HG03045 (cell line): ENCODE results near the gene MEX3D.
A peak's percentile ranks its signal among the peaks of the same experiment; 100 is the strongest.

Experiments used
- ATAC-seq: cut with Tn5 transposase; IDR thresholded peaks from one replicate; pipeline ENCODE4 v1.9.1; 2021; ENCODE audit warnings: mild to moderate bottlenecking, moderate library complexity; ENCODE audit not compliant: unreplicated experiment

Gene MEX3D

DNA sequence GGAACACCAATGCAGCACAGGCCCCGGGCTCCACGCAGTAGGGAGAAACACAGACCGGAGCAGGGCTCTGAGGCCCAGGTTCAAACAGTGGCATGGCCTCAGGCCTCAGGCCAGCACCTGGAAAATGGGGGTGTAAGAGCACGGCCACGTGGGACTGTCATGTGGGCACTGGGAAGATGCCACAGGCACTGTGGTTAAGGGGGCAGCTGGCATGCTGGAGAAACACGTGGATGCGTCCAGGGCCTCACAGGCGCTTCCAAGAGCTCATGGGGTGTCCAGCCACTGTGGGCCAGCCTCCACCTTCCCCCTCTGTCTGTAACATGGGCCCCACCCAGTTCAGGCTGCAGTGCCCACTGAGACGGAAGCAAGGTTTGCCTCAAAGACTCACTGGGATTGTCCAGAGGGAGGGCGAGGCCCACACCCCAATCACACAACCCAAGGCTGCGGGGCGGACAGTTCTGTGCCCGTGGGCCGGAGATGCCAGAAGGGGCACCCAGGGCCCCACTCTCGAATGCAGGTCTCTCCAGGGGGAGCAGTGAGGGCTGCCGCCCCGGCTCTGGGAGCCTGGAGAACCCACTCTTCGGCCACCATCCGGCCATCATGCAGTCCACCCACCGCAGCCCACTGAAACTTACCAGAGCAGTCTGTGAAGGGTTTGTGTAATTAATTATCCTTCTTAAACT lies 30.8 kb upstream of the MEX3D start:
- ATAC-seq: no peak

DNA sequence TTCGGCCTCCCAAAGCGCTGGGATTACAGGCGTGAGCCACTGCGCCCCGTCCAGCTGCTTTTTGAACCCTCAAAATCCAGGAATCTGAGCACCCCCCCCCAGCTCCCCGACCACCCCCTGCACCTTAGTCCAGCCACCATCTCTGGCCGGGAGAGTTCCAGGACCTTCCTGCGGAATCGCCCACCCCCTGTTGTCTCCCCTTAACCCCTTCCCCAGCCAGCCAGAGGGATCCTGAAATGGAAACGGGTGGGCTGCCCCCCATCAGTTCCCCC lies 25.3 kb upstream of the MEX3D start:
- ATAC-seq: no peak

DNA sequence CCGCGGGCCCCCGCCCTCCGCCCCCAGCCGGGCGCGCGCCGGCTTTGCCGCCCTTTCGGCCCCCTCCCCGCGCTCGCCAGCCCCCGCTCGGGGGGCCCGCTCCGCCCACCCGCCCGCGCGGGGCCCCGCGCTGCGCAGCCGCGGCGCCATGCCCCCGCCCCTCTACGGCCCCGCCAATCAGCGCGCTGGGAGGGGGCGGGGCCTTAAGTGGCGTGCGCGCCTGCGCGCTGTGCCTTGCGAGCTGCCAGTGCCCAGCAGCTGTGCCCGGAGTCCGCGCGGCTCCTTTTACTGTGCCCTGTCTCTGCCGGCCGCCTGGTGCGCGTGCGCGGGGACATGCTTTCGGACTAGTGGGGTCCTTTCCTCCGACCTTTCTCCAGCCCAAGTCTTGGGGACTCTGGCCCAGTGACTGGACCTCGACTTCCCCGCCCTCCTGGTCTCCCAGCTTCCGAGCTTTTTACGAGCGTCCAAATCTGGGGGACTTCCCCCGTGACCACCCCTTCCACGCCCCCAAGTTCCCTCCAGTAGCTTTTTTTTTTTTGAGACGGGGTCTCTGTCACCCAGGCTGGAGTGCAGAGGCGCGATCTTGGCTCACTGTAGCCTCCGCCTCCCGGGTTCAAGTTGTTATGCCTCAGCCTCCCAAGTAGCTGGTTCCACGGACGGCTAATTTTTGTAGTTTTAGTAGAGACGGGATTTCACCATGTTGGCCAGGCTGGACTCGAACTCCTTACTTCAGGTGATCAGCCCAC lies 24.8 kb upstream of the MEX3D start, which contains the start of gene MBD3:
Gene MBD3 (minus strand): TSS at position 111 of the 746 bp plus-strand sequence. CDS start 234 bp downstream, outside the sequence.
- peak; percentile 71 for ATAC-seq

DNA sequence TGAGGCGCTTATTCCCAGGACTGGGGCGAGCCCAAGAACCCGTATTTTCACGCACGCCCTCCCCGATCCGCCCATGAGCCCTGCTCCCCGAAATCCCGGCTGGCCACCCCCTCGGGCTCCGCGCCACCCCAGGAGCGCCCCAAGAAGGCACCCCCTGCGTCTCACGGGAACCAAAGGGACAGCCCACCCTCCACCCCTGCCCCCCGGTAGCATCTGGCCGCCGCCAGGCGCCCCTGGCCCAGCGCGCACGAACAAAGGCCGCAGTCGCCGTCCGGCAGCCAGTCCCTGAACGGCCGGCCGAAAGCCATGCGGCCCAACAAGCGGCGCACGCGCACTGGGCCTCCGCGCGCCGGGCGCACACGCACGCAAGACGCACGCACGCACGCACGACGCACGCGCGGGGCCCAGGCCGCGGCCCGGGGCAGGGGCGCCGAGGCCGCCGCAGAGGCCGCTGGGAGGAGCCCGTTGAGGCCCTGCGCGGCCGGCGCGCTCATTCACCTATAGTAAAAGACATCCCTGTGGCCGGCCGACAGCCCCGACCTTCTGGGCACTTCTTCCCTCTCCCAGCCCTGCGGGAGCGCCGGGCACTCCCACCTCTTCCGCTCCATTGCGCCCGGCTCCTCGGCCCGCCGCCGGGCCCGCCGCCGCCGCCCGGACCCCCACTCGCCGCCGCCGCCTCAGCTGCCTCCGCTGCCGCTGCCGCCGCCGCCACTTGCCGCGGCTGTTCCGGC lies 24.1 kb upstream of the MEX3D start:
- ATAC-seq: peak; percentile 58

DNA sequence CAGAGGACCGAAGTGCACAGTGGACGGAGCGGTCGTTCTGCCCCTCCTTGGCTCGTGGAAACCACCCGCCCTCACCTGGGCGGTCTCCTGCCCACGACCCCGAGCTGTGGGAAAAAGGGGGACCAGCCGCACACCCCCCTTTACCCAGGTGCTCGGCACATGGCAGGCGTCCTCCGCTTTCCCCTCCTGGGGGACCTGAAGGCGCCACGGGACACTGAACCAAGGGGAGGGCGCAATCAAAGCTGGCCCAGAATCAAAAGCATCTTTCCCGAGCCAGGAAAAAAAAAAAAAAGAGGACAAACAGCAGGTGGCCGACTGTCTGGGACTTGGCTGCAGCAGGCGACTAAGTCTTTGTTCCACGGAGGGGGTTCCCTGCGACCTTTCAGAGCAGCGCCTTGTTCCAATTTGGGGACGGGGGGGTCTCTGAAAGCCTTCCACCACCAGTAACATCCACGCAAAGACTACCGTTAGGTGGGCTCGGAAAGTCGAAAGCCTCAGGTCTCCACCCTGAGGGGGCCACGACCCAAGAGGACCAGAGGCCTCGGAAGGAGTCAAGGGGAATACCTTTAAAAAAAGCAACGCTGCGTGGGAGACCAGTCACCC lies 23.4 kb upstream of the MEX3D start:
- ATAC-seq: peak; percentile 2

DNA sequence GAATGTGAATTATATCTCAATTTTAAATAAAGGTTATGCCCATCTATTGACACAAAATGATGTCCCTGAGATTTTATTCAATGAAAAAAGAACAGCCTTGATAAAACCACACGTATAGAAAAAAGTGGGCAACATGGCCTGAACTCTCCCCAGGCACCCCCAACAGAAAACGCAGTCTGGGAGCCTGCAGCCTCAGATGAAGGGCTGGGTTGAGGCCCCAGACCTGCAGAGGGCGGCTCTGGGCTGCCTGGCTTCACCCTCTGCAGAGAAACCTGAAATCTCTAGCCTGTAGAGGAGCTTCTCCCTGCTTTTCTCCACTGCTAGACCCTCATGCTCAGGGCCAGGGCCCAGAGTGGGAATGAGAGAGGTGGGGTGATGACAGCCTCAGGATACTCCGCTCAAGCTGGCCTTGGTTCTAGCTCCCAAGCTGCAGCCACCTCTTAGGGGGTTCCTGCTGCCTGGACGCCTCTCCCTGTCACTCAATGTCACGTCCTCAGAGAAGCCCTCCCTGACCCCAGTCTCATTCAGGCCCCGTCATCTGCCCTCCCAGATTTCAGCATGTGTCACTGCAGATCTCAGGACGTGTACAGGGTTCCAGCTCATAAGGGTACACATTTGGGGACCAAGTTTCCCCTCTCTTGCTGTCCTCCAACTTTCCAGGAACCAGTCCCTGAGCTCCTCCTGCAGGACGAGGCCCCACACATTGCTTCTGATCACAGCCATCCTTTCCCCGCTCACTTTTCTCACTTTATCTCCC lies 22.7 kb upstream of the MEX3D start:
- ATAC-seq: no peak

DNA sequence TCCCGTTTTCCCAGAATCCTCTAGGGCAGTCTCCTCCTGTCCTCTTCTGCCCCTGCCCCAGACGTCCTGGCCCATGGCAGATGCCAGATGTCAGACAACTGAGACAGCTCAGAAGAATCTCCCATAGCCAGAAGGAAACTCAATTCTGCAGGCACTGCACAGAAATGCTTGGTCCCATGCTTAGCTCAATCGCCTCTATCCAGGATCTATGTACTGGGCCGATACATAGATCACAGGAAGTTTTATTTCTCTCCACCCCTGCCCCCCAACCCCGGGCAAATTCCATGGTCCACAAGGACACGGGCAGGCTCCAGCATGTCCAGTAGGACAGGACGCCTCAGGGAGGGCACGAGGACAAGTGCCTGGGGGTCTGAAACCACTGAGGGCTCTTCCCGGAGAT lies 19.7 kb upstream of the MEX3D start:
- ATAC-seq: no peak

DNA sequence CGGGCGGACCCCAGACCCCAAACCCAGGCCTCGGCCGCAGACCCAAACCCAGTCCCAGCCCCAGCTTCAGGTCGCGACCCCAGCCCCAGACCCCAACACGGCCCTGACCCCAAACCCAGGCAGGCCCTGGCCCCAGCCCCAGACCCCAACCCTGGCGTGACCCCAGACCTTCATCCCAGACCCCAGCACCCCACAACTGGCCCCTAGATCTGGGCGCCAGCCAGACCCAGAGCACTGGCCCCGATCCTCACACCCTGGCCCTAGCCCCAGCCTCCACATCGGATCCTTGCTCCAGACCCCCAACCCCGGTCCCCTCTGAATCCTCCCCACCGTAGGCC lies 17.1 kb upstream of the MEX3D start:
- ATAC-seq: no peak

DNA sequence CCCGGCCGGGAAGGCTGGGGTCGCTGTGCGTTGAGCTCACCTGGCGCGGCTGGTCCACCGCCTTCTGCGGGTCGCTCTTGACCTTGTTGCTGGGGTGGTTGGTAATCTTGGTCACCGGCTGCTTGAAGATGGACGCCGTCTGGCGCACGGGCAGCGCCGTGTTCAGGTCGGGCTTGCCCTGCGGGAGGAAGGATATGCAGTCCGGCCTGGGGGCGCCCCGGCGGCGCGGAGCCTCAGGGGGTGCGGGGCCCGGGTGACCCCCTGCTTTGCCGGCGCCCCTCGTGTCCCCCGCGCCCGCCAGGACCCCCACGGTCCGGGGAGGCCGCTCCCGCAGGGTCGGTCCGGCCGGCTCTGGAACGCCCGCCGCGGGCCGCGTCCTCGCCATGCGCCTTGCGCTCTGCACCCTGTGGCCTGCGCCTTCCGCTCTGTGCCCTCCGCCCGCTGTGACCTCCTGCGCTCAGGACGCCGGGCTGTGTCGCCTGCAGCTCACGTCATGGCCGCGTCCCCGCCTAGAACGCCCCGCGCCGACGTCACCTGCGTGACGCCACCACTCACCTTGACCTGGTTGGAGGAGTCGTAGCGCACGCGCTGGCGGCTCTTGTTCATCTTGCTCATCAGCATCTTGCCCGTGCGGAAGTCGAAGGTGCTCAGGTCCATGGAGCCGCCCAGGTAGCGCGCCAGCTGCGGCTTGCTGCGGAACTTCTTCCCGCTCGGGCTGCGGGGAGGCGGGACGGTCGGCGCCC lies 16.5 kb upstream of the MEX3D start:
- no peak for ATAC-seq

DNA sequence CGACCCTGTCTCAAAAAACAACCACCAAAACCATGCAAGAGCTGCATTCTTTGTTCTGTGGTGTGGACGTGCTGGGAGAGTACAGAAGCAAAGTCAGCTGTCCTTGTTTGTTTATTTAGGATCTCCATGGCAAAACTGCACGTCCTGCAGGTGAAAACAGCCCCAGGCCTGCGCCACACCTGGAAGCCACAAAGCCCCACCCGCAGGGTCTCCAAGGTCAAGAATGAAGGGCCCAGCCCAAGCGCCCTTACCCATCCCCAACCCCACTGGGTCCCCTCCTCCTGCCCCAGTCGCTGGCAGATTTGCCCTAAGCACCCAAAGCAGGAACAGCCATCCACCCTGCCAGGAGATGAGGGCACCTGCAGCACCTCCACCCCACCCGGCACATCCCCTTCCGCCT lies 14.1 kb upstream of the MEX3D start:
- ATAC-seq: no peak

DNA sequence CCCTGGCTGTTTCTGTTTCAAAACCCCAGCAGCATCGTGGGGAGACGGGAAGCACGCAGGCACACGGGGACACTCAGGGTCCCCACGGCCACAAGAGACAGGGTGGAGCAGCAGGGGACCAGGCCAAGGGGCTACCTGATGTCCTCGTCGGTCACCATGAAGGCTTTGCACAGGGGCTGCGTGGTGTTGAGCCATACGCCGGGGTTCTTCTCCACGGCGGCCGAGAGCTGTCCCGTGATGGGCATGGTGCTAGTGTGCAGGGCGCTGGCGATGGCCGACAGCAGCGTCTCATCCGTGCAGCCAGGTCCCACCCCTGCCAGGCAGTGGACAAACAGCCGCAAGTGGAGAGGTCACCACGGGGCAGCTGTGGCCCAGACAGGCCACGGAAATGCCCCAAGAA lies 12.8 kb upstream of the MEX3D start:
- no peak for ATAC-seq

DNA sequence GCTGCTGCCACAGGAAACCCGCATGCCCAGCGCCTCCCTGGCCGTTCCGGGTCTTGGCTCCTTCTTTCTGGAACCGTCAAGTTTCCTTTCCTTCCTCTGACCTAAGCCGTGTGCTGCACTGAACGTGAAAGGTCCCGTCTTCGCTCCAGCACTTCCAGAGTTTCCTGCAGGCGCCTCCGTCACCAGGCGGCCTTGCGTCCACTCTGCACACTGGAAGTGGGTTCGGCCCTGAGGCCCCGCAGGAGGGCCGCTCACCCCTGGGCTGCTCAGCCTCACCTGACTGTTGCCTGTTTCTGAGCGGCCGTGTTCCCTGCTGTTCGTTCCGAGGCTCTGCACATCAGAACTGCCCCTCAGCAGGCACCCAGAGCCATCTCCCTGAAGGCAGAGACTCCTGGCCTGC lies 12.3 kb upstream of the MEX3D start:
- no peak for ATAC-seq

DNA sequence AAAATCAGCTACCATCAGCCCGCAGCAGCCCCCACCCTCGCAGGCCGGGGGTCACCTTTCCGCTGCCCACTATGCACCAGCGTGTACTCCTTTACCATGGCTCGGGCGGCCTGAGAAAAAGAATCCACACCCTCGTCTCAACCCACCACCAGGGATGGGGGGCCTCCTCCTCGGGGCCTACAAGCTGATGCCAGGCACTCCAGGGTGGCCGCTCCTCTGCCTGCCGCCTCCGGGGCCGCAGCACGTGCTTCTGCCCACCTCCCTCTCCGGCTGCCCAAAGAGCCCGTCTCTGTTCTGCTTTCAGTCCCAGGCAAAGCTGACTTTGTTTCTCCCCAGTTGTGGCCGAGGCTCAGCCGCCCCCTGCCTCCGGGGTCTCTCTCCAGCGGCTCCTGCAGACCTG lies 11.1 kb upstream of the MEX3D start:
- no peak for ATAC-seq

DNA sequence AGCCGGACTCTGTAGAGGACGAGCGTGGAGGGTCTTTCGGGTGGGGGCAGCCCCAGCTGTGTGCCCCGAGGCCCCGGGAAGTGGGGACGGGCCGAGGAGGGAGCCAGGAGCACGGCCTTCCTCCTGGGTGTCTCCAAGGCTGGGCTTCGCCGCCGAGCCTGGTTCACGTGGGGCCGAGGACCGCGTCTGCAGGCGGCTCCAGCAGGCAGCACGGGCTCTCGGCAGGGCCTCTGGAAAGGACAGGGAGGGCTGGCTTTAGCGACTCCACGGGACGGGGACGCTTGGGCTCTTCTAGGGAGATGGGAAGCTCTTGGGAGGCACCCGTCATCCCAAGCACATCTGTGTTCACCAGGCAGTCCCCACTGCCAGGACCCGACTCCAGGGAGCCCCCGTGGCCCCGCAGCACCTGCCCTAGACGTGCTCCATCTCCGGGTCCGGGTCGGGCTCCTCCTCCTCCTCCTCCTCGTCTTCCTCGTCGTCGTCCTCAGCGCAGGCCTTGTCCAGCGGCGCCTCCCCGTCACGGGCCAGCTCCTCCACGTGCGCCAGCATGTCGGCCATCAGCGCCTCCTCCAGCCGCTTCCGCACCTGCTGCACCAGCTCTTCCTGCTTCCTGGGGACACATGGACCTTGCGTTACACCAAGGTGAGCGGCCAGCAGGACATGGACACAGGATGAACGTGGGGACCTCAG lies 9.9 kb upstream of the MEX3D start:
- no peak for ATAC-seq

DNA sequence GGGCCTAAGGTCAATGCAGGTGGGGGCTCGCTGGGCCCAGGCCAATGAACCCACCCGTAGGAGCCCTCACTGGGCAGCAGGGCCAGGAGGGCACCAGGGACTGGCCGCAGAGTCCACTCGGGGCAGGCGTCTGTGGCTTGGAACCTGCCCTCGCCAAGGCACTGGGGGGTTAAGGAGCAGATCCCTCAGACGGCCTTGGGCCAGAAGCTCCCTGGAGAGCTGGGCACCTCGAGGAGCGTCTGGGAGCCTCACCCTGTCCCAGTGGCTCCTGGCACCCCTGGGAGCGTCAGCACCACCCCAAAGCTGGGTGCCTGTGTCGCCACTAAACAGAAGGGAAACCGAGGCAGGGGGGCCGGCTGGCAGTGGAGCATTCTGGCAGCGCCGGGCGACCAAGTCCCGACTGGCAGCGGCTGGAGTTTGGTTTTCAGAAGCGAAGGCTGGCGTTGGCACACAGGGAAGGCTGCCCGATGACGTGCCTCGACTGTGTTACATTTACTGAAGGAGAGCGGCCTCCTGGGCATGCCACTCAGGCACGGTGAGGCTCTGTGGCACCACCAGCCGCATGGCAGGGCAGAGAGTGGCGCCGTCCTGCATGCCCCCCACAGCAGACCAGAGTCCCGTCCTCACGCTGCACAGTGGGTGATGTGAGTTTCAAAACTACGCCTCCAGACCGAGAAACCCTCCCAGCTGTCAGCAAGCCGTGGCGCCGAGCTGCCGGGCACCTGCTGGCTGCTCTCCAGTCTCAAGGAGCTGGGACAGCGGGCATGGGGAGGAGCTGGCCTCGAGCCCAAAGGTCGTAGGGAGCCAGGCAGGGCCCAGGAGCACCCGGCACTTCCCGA lies 9.2 kb upstream of the MEX3D start:
- no peak for ATAC-seq

DNA sequence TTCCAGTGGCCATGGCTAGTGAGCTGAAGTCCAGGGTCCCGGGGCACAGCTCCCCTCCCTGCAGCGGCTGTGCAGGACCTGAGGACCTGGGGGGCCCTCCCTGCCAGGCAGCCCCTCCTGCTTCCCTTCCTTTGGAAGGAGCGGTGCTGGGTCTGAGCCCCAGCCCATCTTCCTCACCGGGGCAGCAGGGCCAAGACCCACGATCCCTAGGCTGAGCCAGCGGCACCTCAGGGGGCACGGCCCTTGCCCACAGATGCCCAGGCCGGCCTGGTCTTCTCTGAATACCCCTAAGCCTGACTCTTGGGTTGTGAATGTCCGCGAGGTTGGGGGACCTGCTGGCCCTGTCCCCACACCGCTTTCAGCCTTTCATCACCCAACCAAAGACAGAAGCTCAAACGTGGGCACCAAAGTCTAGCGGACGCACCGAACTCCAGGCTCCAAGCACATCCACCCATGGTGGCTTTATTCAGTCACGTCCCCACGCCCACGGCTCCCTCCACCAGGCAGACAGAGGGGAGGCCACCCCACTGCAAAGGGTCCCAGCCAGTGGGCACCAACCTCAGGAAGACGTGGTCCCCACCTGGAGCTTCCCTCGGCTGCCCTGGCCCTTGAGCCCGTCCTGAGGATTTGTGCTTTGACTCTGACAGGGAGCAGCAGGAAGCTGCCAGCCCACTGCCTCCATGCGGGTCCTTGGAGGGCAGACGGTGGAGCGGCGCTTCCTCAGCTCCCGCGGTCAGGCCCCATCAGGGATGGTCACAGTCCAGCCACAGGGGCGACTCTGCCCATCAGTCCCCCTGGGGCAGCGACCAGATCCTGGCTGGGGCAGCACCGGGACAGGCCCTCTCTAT lies 8.3 kb upstream of the MEX3D start:
- no peak for ATAC-seq

DNA sequence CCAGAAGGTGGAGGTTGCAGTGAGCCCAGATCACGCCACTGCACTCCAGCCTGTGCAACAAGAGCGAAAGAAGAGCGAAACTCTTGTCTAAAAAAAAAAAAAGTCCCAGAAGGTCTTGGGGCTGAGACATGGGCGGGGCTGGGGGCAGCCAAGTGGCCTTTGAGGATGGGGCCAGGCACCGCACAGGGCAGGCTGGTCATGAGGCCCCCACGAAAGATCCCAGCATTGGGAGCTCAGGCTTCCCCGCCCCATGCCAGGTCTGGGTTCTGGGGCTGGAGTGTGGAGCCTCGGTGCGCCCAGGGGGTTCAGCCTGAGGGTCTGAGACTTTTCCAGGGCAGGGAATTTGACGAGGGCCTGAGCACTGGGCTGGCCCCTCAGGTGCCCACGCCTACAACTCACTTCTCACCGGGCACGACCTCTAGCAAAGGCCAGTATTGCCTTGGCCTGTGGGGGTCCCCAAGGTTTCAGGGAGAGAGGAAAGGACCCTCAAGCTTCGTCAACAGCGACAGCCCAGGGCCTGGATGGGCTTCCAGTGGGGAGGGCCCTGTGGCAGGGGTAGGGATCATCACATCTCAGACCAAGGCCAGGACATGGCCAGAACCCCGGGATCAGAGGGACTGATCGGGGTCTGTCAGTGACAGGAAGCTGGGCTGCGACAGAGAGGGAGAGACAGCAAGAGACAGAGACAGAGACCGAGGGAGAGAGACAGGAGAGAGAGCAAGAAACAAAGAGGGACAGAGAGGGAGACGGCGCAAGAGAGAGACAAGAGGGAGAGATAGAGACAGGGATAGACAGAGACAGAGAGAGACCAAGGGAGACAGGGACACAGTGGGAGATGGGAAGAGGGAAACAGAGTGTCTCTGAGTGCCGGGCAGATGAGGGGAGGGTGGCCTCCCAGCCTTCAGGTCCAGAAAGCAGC lies 7.5 kb upstream of the MEX3D start:
- ATAC-seq: no peak
